HG03378 (cell line): ENCODE results near the gene LRRTM3.
A peak's percentile ranks its signal among the peaks of the same experiment; 100 is the strongest.

ENCODE experiments used
- ATAC-seq: cut with Tn5 transposase; IDR thresholded peaks from one replicate; pipeline ENCODE4 v1.9.1; 2021; ENCODE audit warnings: mild to moderate bottlenecking, moderate library complexity; ENCODE audit not compliant: unreplicated experiment

The LRRTM3 gene

DNA sequence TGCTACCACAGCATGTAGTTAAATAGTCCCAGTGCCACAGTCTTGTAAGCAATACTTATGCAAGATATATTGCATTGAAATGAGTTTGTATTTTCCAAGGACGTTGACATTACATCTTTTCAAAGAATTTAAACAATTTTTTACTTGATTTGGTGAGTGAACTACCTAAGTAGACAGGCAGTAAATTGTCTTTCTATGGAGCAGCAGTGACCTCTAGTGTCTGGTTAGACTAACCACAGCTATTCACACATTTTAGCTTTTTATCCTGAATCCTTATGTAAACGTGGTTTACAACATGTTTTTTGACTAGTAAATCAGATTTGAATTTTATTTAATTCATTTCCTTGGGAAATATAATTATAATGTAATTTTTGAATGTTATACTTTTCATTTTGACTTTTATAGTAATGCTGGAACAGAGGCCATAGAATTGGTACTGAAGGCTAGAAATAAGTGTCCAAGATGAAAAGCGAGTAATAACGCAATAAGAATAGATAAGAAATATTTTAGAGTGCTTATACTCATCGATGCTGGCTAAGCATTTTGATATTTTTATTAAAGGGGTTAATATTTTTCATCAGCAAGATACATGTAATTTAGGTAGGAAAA, 5.6 kb downstream of the LRRTM3 start:
- peak; percentile 88 for ATAC-seq

- no peak for ATAC-seq
Observed at GRCh38 chr10:66931949-66932343, 6.1 kb downstream of the LRRTM3 start.

GRCh38 chr10:66934711-66935110, 8.9 kb downstream of the LRRTM3 start:
- no peak for ATAC-seq

- no peak for ATAC-seq
Observed at GRCh38 chr10:66940965-66941364, 15.1 kb downstream of the LRRTM3 start.

DNA sequence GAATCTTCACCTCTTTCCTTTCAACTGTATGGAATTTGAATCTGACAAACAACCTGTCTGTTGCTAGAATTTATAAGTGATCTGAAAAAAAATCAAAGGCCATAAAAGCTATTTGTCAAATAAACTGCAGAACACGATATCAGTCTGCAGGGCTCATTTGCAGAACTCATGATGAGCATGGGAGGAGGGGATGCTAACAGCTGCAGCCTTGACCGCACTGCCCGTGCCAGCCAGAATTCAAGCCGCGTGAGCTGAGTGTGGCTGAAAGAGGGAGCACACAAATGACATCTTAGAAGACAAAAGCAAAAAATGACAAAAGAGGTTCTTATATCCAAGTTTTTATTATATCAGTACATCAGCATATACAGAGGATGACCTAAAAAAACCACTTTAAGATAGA, 15.7 kb downstream of the LRRTM3 start:
- ATAC-seq = no peak

- no peak for ATAC-seq
Observed at GRCh38 chr10:66942407-66942806, 16.6 kb downstream of the LRRTM3 start.

- ATAC-seq = no peak
Observed at GRCh38 chr10:66943590-66943989, 17.8 kb downstream of the LRRTM3 start.

DNA sequence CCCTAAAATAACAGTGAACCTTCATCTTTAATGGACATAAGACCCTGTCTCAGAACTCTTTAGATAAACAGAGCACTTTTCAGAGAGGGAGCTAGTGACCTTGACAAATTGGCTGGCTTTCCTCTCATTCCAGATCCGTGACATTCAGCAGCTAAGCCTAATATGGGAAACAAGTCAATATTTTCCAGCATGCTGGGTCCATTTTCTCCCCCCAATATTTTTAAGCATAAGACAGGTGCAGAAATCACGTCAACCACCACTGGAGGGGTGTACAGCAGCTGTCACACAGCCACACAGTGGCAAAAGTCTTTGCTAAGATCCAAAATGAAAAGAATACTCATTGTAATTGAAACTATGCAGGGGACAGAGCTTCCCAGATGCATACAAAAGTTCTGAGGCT, 26.1 kb downstream of the LRRTM3 start:
- no peak for ATAC-seq

- ATAC-seq = no peak
Observed at GRCh38 chr10:66958466-66958865, 32.6 kb downstream of the LRRTM3 start.

- no peak for ATAC-seq
Observed at GRCh38 chr10:66964946-66965345, 39.1 kb downstream of the LRRTM3 start.

GRCh38 chr10:66980246-66980815, 54.5 kb downstream of the LRRTM3 start:
- no peak for ATAC-seq

DNA sequence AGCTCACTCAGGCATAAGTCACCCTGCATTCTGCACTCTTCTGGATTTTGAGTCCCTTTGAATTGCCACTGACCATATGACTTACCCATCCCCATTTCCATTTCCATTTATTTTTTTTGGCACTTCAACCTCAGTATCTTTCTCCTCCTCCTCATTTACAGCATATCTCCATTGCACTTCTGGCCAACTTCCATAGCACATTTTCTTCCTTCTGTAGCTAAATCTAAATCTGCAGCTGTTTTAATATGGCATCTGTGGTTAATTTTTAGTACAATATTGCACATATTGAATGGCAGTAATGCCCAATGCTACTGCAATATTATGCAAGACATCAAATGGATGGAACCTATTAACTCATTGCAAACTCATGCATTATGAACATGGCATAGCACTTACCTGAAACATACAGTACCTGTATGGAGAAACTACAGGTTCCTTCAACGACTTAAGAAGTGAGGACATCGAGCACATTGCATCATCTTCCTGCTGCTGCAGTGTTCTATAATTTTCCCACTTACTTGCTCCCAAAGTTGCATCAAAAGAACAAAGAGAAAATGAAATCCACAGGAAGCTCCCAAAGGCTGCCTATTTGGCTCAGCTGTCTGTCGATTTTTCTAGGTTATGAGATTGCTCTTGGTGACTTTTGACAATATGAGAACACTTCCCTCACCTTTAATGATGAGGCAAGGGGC, 55.7 kb downstream of the LRRTM3 start:
- ATAC-seq = no peak

DNA sequence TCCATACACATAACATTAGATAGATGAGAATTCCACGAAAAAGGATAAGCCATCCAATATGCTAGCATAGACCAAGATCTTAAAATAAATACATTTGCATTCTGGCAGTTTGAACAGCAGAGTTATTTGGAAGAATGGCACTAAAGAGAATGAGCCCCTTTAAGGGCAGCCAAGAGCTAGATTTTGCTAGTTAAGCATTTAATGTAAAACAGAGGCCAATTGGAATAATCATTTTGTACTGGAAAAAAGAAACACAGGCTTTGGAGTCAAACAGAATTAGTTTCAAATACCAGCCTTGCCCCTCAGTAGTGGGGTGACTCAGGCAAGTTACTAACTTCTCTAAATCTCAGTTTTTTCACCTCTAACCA, 56.2 kb downstream of the LRRTM3 start:
- ATAC-seq = no peak

DNA sequence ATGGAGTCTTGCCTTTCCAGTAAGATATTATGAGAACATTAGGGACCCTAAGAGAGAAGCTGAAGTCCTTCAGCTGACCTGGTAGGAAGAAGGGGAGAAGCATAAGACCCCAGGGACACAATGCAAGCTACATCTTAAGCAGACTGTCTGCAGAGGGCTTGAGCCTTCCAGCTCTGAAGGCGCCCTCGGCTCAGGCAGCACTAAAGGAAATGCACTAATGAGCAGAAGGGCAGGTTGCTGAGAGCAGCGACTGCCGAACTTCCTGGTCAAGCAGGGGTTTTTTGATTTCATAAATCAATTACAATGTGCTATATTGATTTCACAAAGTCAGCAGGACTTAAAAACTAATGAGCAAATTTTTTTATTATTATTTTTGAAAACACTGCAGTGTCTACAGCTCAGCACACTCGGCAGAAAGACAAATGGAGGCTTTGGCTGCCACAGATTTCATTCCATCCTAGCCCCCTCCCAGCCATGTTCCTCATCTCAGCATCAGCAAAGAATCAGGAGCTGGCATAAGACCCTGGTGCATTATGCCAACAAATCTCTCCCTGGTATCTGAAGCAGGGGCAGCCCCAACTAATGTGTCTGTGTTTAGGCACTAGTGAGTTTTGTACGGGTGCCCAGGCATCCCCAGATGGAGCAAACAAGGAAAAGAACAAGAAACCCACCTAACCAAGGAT, 57.1 kb downstream of the LRRTM3 start:
- ATAC-seq = no peak

DNA sequence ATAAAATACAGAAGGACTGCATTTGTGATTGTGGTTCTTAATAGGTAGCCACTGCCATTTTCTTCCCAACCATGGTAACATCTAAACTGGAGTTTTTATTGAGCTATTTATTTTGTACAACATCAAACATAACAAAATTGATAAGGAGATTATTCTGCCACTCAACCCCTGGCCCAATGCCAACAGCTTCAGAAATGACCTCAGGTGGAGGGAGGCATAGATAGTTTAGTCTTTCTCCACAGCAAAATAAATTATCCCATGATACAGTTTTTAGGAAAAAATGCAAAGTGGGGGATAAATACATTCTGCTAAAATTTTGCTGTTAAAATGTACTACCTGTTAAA, 57.6 kb downstream of the LRRTM3 start:
- no peak for ATAC-seq

GRCh38 chr10:66990143-66990830, 64.5 kb downstream of the LRRTM3 start:
- ATAC-seq = no peak

GRCh38 chr10:66996996-66997395, 71.2 kb downstream of the LRRTM3 start:
- ATAC-seq = no peak

DNA sequence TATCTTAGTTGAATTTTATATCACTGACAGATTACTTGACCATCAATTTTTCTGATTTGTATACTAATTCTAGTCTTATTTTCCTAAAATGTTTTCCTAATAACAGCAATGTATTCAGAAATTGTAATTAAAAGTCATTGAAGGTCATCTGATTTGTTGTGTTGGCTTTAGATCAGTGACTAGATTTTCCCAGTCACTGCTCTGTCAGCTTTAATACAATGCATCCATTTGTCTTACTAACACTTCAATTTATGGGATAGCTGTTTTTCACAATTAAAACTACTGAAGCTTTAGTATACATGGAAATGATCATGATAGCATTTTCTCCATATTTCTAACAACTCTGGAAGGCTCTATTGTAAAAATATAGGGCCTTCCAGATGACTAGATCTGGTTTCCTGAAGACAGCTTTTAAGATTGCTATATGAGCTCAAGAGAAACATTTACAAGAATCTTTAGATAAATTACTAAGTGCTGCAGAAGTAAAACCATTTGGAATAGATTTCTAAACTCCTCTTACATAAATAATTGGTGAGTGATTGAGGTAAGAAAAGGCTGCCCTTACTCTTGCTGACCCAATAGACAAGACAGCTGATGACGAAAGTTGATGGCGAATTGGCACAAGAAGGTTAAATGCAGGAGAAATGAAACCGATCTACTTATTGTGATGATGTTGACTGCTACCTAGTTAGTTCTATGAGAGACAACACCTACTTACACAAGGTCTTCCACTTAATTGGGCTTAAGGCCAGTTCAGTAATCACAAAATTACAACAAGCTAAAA, 74.1 kb downstream of the LRRTM3 start:
- ATAC-seq = no peak

DNA sequence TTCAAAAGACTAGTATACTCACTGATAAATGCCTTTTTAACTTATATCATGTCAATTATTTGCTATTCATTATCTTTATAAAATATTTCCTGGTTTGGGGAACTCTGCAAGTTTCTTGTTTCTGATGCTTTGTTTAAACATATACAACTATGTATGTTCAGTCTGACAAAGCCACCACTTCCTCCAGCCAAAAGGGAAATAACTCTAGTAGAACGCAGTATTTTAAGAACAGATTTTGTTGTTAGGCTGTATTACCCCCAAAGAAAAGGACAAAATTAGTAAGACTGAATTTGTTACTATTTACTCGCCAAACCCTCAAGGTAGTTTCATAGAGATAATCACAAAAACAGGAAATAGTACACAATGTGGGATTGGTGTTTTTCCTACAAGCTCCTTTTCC, 78.9 kb downstream of the LRRTM3 start:
- no peak for ATAC-seq

DNA sequence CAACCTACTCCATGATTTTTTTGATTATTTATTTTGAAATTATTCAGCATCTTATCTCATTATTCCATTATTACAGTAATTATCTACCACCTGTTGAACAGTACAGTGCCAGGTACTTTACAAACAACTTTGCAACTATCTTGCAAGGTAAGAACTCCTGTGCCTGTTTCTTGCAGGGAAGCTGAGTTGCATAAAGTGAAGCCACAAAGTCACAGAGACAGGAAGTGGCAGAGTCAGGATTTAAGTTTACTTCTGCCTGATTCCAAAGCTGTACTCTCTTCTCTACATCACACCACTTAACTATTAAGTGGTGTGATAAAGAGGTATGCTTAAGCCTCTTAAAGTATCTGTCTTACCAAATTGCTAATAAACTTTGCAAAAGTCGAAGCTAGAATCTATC, 80.1 kb downstream of the LRRTM3 start:
- no peak for ATAC-seq

DNA sequence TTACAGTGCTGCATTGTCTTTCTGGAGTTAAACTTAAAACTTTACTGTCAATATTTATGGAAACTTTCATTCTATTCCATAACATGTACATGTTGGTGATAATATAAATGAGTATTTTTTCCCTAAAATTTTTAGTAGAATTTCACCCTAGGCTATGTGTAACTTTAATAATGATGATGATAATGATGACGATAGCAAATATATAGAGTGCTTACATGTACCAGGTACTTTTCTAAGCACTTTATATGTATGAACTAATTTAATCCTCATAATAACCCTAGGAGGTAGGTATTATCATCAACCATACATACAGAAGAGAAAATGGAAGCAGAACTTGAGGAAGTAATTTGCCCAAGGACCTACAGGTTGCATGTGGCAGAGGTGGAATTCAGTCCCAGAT, 85.6 kb downstream of the LRRTM3 start:
- ATAC-seq = no peak
